Esophagus muscularis mucosa (tissue), 4 donors: Measurements from ENCODE around the gene ARHGAP12.

Experiments
- CTCF ChIP-seq, 3 experiments: fragments of 200-600 bp in 2 of 3; fragments of 450-650 bp in 1 of 3; sonication (generic) in 2 of 3; IDR thresholded peaks; one replicate each; pipeline ENCODE4 v1.5.1; 2017 to 2019; ENCODE audit warnings: antibody characterized with exemption in 3 of 3, mild to moderate bottlenecking in 2 of 3, moderate library complexity in 1 of 3
- EP300 ChIP-seq: sonication (generic); formaldehyde crosslinking; IDR thresholded peaks from one replicate; pipeline ENCODE4 v1.6.1; 2017; ENCODE audit warnings: antibody characterized with exemption
- POLR2A ChIP-seq: fragments of 450-650 bp; IDR thresholded peaks from one replicate; pipeline ENCODE4 v1.6.1; 2017; ENCODE audit warnings: antibody characterized with exemption, moderate library complexity, mild to moderate bottlenecking, low read depth
- POLR2AphosphoS5 ChIP-seq, 2 donors: sonication (generic); formaldehyde crosslinking; IDR thresholded peaks; one replicate each; pipeline ENCODE4 v1.6.1; 2017; ENCODE audit warnings: antibody characterized with exemption in 2 of 2

- no peak for TF ChIP-seq CTCF (IDR thresholded peaks at IDR 0.05)
- no peak for TF ChIP-seq POLR2AphosphoS5 (IDR thresholded peaks at IDR 0.05)
- TF ChIP-seq POLR2A, result no peak
- no peak for TF ChIP-seq EP300
These were observed 26.0 kb upstream of the ARHGAP12 start for GRCh38 chr10:31954410-31955191.
